Endothelial cell of umbilical vein (primary cell): ENCODE results near the gene CMTM8.
A peak's percentile ranks its signal among the peaks of the same experiment; 100 is the strongest.

ENCODE experiments used
- CTCF ChIP-seq, 2 donors: IDR thresholded peaks; 1 replicate in 1 of 2; 2 replicates in 1 of 2; pipeline ENCODE4 v1.5.1; 2011; ENCODE audit warnings: low read length in 2 of 2, mild to moderate bottlenecking in 2 of 2, moderate library complexity in 2 of 2, control low read depth in 1 of 2, inconsistent platforms in 1 of 2, low read depth in 1 of 2; ENCODE audit not compliant: insufficient read depth in 1 of 2; ENCODE audit errors: extremely low read depth in 1 of 2
- EZH2 ChIP-seq: IDR thresholded peaks from 2 replicates; pipeline ENCODE4 v1.6.1; 2012; ENCODE audit warnings: borderline replicate concordance, low read depth, mild to moderate bottlenecking, moderate library complexity, low read length, inconsistent platforms; ENCODE audit not compliant: severe bottlenecking
- JUN ChIP-seq: IDR thresholded peaks from 2 replicates; pipeline ENCODE4 v1.6.1; 2011; ENCODE audit warnings: borderline replicate concordance, low read depth; ENCODE audit not compliant: insufficient read length, insufficient read depth
- POLR2A ChIP-seq: IDR thresholded peaks from 2 replicates; pipeline ENCODE4 v1.6.1; 2012; ENCODE audit warnings: low read depth, mild to moderate bottlenecking, control low read depth, low read length
- POLR2AphosphoS5 ChIP-seq: IDR thresholded peaks from 2 replicates; pipeline ENCODE4 v1.6.1; 2012; ENCODE audit warnings: low read depth, mild to moderate bottlenecking, control low read depth, low read length, moderate library complexity; ENCODE audit not compliant: insufficient read depth

- TF ChIP-seq CTCF (IDR thresholded peaks at IDR 0.05; ENCODE audit: extremely low read depth in 1 of 2, insufficient read depth in 1 of 2, low read depth in 1 of 2, low read length in 2 of 2) (peak; percentile 33 to 34), POLR2A (no peak), POLR2AphosphoS5 (no peak), EZH2 (no peak), JUN (no peak)
Observed at GRCh38 chr3:32340039-32340438, 101.6 kb downstream of the CMTM8 start.
